PFSK-1 (cell line): Measurements from ENCODE around the gene MBOAT7.
"Not testable (repeated sequence)": the region's sequence is repeated elsewhere in the genome, so short reads cannot be mapped to it uniquely, and the experiment has no call there.

Experiments
- POLR2AphosphoS5 ChIP-seq: IDR thresholded peaks from 2 replicates; pipeline ENCODE4 v1.6.1; 2012; ENCODE audit warnings: low read depth, mild to moderate bottlenecking, control low read depth, low read length, moderate library complexity
- REST ChIP-seq, 2 experiments: IDR thresholded peaks; 2 replicates each; pipeline versions ENCODE4 v1.6.1 to v1.8.0; 2011 to 2012; ENCODE audit warnings: low read depth in 2 of 2, low read length in 2 of 2, control low read depth in 1 of 2, inconsistent platforms in 1 of 2, mild to moderate bottlenecking in 1 of 2, moderate library complexity in 1 of 2; ENCODE audit not compliant: insufficient read depth in 1 of 2
- SIN3A ChIP-seq: IDR thresholded peaks from 2 replicates; pipeline ENCODE4 v1.6.1; 2012; ENCODE audit warnings: mild to moderate bottlenecking, low read length, moderate library complexity, borderline replicate concordance; ENCODE audit not compliant: insufficient read depth
- TAF1 ChIP-seq: IDR thresholded peaks from 2 replicates; pipeline ENCODE4 v1.6.1; 2012; ENCODE audit warnings: low read length, control low read depth, borderline replicate concordance; ENCODE audit not compliant: insufficient read depth

- not testable (repeated sequence) for TF ChIP-seq POLR2AphosphoS5; REST (IDR thresholded peaks at IDR 0.05; ENCODE audit: insufficient read depth in 1 of 2, low read depth in 2 of 2, low read length in 2 of 2); SIN3A; TAF1
Measured at GRCh38 chr19:54222474-54223276, 33.3 kb upstream of the MBOAT7 start, which contains the start of gene LILRB3.
